GM18511 (cell line): ENCODE data around the gene ME3.

ENCODE experiments used
- ATAC-seq: cut with Tn5 transposase; IDR thresholded peaks from one replicate; pipeline ENCODE4 v1.9.1; 2021; ENCODE audit warnings: mild to moderate bottlenecking, moderate library complexity; ENCODE audit not compliant: unreplicated experiment

The ME3 gene

DNA sequence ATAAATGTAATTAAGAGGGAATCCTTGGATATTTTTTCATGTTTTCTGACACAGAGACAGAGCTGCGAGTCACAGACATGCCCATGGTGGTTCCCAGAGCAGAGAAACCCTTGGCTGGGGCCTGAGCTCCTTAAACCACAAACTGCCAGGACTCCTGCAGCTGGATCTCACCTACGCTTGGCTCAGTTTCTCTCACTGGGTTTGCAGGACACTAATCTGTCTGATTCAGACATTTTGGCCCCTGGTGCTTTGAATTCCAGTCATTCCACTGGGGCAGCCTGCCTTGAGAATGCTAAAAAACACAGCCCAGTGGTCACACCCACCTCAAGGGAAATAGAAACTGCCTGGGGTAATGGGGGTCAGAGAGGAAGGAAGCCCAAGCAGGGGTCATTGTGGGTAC, 175.1 kb downstream of the ME3 start:
- ATAC-seq, result no peak

DNA sequence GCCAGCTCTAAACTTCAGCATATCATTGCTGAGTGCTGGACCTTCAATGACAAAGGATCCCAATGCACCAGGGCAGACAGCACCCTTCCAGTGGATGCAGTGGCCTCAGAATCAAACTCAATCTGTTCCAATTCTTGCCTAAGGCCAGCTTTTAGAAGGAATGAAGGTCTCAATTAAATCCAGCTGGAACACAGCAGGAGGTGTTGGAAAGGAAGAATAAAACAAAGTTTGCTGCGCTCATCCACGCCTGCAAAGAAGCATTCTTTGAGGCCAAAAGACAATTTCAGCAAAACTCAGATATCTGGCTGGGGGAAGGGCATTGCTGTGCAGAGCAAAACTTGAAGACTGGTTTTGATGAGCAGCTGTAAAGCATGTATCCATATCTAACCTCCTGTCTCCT, 177.1 kb downstream of the ME3 start:
- ATAC-seq, result no peak

- no peak for ATAC-seq
These were observed 179.9 kb downstream of the ME3 start for GRCh38 chr11:86492370-86493010.

DNA sequence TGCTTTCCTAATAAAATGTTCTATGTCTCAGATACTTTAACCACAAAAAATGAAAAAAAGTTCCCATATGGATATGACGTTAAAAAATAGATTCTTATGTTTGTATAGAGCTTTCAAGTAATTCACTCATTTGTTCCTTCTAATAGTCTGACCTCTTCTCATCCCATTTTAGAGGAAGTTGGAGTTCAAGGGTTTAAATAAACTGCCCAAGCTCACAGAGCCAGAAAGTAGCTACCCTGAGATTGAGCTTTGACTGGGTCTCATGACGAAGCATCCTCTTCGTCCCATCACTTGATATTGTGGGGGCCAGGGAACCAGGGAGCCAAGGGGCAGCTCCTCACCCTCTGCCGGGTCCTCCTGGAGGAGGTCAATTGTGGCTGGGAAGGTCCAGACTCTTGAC, 181.4 kb downstream of the ME3 start:
- ATAC-seq, result no peak

GRCh38 chr11:86490582-86490981, 181.8 kb downstream of the ME3 start:
- no peak for ATAC-seq

DNA sequence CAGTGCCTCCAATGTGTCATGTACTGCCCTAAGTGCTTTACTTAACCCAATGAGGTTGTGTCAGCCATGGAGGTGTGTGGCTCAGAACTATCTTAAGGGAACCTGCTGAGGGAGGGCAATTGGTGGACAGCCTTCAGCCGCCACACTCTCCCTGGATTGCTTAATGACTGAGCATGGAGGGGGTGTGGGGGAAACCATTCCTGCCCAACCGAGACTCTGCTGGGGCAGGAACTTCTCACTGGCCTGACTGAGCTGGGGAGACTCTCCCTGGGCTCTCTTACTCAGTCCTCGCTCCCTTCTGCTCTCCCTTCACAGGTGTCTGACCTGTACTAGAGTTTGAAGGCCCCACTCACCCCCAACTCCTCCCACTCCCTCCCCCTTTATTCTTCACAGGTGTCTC, 183.0 kb downstream of the ME3 start:
- no peak for ATAC-seq

DNA sequence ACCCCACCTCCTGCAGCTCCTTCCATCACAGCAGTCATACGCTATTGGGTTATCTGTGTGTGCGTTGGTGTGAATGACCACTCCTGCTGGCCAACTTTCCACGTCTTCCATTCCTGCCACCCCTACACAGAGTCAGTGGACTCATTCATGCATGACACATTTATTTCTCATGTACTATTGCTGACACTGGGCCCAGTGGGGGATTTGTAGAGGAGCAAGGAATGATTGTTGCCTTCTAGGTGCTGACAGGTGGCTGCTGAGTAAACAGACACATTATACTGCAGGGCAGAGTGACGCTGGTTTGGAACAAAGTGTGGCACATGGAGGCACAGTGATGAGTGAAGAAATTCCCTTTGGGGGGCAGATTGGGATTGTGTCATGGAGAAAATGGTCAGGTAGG, 183.9 kb downstream of the ME3 start:
- no peak for ATAC-seq

DNA sequence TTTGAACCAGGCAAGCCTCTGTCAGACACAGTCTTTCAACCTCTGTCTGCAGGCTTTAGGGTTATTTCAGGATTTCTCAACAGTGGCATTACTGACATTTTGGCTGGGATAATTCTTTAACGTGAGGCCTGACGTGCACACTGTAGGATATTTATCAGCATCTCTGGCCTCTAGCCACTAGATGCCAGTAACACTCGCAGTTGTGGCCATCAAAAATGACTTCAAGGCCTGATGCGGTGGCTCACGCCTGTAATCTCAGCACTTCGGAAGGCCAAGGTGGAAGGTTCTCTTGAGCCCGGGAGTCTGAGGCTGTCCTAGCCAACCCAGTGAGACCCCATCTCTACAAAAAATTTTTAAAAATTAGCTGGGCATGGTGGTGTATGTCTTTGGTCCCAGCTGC, 184.7 kb downstream of the ME3 start:
- no peak for ATAC-seq

GRCh38 chr11:86486261-86487030, 186.0 kb downstream of the ME3 start:
- peak; percentile 72 for ATAC-seq

DNA sequence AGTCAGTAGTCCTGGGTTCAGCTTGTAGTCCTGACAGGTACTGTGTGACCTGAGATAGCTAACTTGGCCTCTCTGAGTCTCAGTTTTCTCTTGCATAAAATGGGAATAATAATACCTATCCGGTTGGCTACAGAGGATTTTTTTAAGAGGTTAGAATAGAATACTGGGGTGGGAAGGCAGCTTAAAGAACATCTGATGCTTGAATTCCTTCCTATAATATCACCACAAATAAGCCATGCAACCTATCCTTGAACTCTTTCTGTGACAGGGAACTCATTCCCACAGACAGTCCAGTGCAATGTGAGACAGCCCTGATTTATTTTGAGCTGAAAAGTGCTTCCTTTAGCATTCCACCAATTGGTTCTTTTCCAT, 187.6 kb downstream of the ME3 start:
- no peak for ATAC-seq

DNA sequence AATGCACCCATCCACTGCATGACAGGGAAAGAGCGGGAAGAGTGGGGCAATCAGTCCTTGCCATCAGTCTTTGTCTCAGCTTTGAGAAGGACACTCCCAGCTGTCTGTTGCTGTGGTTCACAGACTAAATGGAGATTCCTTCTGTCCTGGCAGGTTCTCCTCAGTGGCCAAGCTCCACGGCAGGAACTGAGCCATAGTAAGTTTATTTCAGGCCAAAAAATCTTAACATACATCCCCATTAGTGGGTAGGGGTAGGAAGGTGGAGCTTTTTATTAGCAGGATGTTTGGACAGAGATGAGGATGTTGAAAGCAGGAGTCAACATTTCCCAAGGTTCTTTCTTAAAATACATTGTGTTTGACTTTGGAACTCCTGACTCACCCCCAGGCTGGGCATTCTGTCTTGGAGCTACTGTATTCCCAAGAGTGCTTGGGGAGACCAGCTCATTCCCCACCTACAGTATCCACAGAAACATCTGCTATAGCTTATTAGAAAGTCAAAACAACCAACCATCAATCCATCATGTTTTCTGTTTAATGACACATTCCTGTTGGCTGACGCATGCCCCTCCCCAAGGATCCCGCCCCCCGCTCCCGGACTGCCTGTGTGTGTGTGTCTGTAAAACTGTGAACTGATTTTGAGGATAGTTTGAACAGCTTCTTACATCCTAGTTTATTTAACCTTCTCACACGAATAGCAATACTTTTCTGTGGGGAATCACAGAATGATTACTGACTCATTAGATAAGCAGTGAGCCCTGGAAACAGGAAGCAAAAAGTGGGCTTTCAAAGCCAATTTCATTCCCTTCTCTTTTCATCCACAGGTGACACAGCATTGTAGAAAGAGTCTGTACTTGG, 188.2 kb downstream of the ME3 start:
- ATAC-seq, result no peak

DNA sequence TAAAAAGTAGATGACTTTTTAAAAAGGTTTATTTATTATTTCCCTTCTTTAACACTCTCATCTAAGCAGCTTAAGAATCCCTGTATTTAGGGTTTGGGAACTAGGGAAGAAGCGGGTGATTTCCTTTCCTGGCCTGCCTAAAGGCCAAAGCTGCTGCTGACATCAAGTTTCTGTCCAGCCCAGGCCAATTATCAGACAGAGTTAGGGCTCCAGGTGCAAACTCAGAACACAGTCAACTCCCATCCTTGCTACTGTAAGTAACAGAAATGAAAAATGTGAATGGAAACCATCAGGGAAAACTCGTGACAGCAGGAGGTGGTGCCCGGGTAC, 188.8 kb downstream of the ME3 start:
- no peak for ATAC-seq

DNA sequence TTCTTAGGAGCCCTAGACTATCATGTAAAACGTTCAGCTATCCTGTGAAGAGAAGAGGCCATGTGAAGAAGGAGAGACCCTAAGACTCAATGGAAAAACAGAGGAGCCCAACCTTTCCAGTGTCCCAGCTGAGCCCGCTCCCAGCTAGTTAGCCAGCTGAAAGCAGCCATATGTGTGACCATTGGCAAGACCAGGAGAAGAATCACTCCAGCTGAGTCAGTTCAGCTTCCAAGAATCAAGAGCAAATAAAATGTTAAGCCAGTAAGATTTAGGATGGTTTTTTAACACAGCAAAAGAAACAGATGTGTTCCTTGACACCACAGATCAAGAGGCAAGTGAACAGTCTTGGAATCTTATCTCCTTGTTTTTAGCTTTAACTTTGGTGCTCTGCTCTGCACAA, 189.7 kb downstream of the ME3 start:
- no peak for ATAC-seq

- ATAC-seq, result no peak
These were observed 191.0 kb downstream of the ME3 start for GRCh38 chr11:86481399-86481798.

- no peak for ATAC-seq
These were observed 194.1 kb downstream of the ME3 start for GRCh38 chr11:86478348-86478747.

DNA sequence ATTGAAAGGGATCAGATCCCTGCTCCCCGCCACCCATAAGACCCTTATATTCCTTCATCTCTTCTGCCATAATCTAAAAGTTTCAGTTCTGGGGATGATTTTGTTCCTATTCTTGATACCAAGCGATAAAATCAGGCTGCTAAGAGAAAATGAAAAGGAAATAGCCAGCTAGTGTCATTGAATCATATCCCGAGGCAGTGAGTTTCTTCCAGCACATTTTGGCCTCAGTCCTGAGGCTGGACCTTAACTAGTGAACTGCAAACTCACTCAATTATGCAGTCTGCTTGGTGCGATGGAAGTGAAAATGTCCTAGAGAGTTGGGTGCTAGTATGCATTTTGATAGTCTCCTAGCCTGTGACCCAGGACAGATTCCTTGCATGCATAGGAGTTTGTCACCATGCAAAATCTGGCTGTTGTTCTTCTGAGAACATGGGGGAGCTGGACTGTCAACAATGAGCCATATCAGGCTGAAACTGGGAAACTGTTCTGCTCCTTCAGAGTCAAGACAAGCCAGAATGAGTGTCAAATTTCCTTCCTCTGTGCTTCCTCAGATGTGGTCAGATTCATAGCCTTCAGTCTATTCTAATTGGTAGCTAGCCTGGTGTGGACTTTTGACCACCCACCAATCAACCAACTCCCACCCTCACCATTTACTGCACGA, 194.8 kb downstream of the ME3 start:
- no peak for ATAC-seq

- ATAC-seq, result peak; percentile 42
These were observed 196.1 kb downstream of the ME3 start for GRCh38 chr11:86476109-86476861.

GRCh38 chr11:86475027-86475426, 197.4 kb downstream of the ME3 start:
- ATAC-seq, result no peak

DNA sequence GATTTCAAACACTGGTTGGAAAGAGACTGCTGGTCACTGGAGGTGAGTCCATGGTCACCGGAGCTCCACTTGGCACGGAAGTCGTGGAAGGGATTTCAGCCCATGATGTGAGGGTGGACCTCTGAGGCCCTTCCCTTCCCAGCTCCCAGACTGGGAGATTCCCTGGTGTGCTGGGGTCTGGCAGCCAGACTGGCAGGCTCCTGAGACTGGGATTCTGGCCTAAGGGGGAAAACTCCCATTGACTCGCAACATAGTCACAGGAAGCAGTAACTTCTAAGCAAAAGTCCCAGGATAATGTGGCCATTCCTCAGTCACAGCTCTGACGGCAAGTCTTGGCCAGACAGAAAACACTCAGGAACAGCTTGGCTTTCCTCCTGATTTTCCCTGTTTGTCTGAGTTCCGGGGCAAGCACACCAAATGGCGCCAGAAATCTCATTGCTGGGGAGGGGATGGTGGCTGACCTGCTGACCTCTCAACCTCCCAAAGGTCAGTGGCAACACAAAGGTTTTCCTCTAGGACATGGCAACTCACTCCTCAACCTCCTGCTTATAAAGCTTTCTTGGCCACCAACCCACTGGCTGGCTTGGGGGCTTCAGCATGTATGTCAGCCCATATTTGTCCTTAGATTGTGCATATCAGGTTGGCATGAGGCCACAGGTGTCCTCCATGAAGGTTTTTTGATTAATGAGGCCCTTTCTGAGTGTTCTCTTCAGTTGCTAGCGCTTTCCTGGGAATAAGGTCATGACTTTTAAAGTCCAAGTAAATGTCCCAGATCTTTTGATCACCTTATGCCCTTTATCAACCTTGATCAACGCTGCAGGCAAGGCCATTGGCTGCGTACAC, 198.2 kb downstream of the ME3 start:
- no peak for ATAC-seq
